OCI-LY1 (cell line): ENCODE measurements around the gene E2F3.

ENCODE experiments used
- H2AFZ ChIP-seq: fragments of 200-600 bp; sonication (generic), shearing (Covaris generic); 2 replicates; pipeline ENCODE4 v1.6.0; 2014; ENCODE audit warnings: antibody characterized with exemption, mild to moderate bottlenecking, low read length
- H3F3A ChIP-seq: fragments of 200-600 bp; sonication (generic), shearing (Covaris generic); 2 replicates; pipeline ENCODE4 v1.6.0; 2014; ENCODE audit warnings: mild to moderate bottlenecking, antibody characterized with exemption, low read length, moderate library complexity; ENCODE audit not compliant: insufficient read depth
- H3K27ac ChIP-seq: fragments of 200-600 bp; sonication (generic); 2 replicates; pipeline ENCODE4 v1.5.1; 2014; ENCODE audit warnings: low read length, mixed run types, mild to moderate bottlenecking, low read depth; ENCODE audit not compliant: poor library complexity, severe bottlenecking
- H3K27me3 ChIP-seq: fragments of 200-600 bp; sonication (generic); 2 replicates; pipeline ENCODE4 v1.6.0; 2014; ENCODE audit warnings: antibody characterized with exemption, mild to moderate bottlenecking, low read length, moderate library complexity; ENCODE audit not compliant: insufficient read depth
- H3K36me3 ChIP-seq: fragments of 200-600 bp; sonication (generic); 2 replicates; pipeline ENCODE4 v1.6.1; 2014; ENCODE audit warnings: mild to moderate bottlenecking, antibody characterized with exemption, low read length, moderate library complexity, mixed read lengths; ENCODE audit not compliant: insufficient read depth
- H3K4me1 ChIP-seq: fragments of 200-600 bp; sonication (generic); 2 replicates; pipeline ENCODE4 v1.5.1; 2014; ENCODE audit warnings: mild to moderate bottlenecking, low read length, moderate library complexity; ENCODE audit not compliant: insufficient read depth, severe bottlenecking
- H3K4me2 ChIP-seq: fragments of 200-600 bp; sonication (generic), shearing (Covaris generic); 2 replicates; pipeline ENCODE4 v1.6.1; 2014; ENCODE audit warnings: low read length
- H3K4me3 ChIP-seq: fragments of 200-600 bp; sonication (generic); 2 replicates; pipeline ENCODE4 v1.5.1; 2014; ENCODE audit warnings: low read length, low read depth, mild to moderate bottlenecking, mixed read lengths; ENCODE audit not compliant: poor library complexity, severe bottlenecking
- H3K79me2 ChIP-seq: fragments of 200-600 bp; shearing (Covaris generic); 2 replicates; pipeline ENCODE4 v1.6.1; 2016; ENCODE audit warnings: mixed run types, low read length, mixed read lengths; ENCODE audit not compliant: insufficient read depth
- H3K9ac ChIP-seq: fragments of 200-600 bp; sonication (generic), shearing (Covaris generic); 2 replicates; pipeline ENCODE4 v1.6.1; 2014; ENCODE audit warnings: mild to moderate bottlenecking, low read length, mixed read lengths
- H3K9me2 ChIP-seq: fragments of 200-600 bp; sonication (generic), shearing (Covaris generic); 2 replicates; pipeline ENCODE4 v1.6.1; 2014; ENCODE audit warnings: low read depth, mild to moderate bottlenecking, low read length, mixed read lengths
- H3K9me3 ChIP-seq: fragments of 200-600 bp; shearing (Covaris generic); 2 replicates; pipeline ENCODE4 v1.6.1; 2014; ENCODE audit warnings: low read length, mixed read lengths
- H4K20me1 ChIP-seq: fragments of 200-600 bp; sonication (generic), shearing (Covaris generic); 2 replicates; pipeline ENCODE4 v1.6.0; 2016; ENCODE audit warnings: mild to moderate bottlenecking, low read length; ENCODE audit not compliant: insufficient read depth
- CTCF ChIP-seq: fragments of 200-600 bp; sonication (generic), shearing (Covaris generic); IDR thresholded peaks from 2 replicates; pipeline ENCODE4 v1.5.1; 2017; ENCODE audit warnings: mild to moderate bottlenecking, antibody characterized with exemption, low read length, moderate library complexity, mixed read lengths
- EZH2 ChIP-seq: fragments of 200-600 bp; sonication (generic), shearing (Covaris generic); IDR thresholded peaks from 2 replicates; pipeline ENCODE4 v1.8.0; 2017; ENCODE audit warnings: borderline replicate concordance, mixed run types, mild to moderate bottlenecking, antibody characterized with exemption, low read length, moderate library complexity, mixed read lengths

E2F3 gene

GRCh38 chr6:20454204-20454824, 52.6 kb downstream of the E2F3 start:
- Histone ChIP-seq H2AFZ (no peak overlapping the region), H3F3A (no peaks in the 10 kb centered on the region), H3K27ac (no peak overlapping the region), H4K20me1 (no peaks in the 10 kb centered on the region), H3K9me2 (no peaks in the 10 kb centered on the region), H3K79me2 (peaks cover 63% of the 10 kb centered on the region), H3K4me3 (no peak overlapping the region), H3K9me3 (no peaks in the 10 kb centered on the region), H3K4me2 (no peak overlapping the region), H3K4me1 (no peaks in the 10 kb centered on the region), H3K27me3 (no peaks in the 10 kb centered on the region), H3K36me3 (peaks cover 26% of the 10 kb centered on the region), H3K9ac (no peak overlapping the region)
- no peak for TF ChIP-seq EZH2
- TF ChIP-seq CTCF = no peak

DNA sequence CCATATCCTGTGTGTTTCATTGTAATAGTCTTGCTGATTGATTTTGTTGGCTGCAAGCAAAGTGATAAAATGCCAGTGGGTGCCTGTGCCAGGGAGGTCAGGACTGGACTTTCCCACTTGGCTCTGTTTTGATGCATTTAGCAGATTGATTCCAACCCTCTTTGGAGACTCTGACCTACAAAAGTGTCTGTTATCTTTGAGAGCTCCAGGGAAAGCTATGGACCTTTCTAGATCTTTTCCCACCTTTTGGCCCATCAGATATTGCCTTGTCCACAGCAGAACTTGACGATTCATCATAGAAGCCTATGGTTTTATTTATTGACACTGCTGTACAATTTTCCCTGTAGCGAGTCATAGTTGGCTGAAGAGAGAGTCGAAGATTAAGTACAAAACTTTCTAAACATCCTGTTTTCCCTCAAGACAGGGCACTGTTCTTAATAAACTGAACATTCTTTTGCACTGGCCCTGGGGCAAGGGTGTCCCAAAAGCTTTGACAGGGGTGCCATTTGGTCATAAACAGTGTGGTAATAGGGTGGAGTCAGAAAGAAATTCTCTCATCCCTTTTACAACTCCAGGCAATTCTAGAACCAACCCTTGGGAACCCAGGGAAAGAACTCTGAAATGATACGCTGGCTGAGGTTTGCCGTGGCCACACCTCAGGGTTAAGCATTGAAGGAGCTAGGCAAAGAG, 53.7 kb downstream of the E2F3 start:
- Histone ChIP-seq H3K27ac (no peak overlapping the region), H3K9me2 (no peaks in the 10 kb centered on the region), H3K9me3 (no peaks in the 10 kb centered on the region), H3K4me2 (no peak overlapping the region), H3K79me2 (peaks cover 54% of the 10 kb centered on the region), H3K36me3 (peaks cover 36% of the 10 kb centered on the region), H2AFZ (no peak overlapping the region), H3K4me1 (no peaks in the 10 kb centered on the region), H3K9ac (no peak overlapping the region), H3K27me3 (no peaks in the 10 kb centered on the region), H4K20me1 (no peaks in the 10 kb centered on the region), H3K4me3 (no peak overlapping the region), H3F3A (no peaks in the 10 kb centered on the region)
- no peak for TF ChIP-seq CTCF
- no peak for TF ChIP-seq EZH2

- peaks cover 33% of the 10 kb centered on the region for H3K79me2 ChIP-seq
- H3K9me3 ChIP-seq = no peaks in the 10 kb centered on the region
- no peak overlapping the region for H3K9ac ChIP-seq
- TF ChIP-seq EZH2 (no peak), CTCF (no peak)
- H3K27me3 ChIP-seq = no peaks in the 10 kb centered on the region
- no peak overlapping the region for H2AFZ ChIP-seq
- H3K4me3 ChIP-seq = no peak overlapping the region
- H3K9me2 ChIP-seq = no peaks in the 10 kb centered on the region
- no peak overlapping the region for H3K27ac ChIP-seq
- no peaks in the 10 kb centered on the region for H3F3A ChIP-seq
- H3K4me1 ChIP-seq = no peaks in the 10 kb centered on the region
- no peaks in the 10 kb centered on the region for H4K20me1 ChIP-seq
- no peak overlapping the region for H3K4me2 ChIP-seq
- H3K36me3 ChIP-seq = peaks cover 36% of the 10 kb centered on the region
Measured at GRCh38 chr6:20458027-20458894, 56.6 kb downstream of the E2F3 start.
